NCI-H510A treated with DMSO at 0.1 percent for 48 hours (cell line): ENCODE results near the gene EVA1A.
"Not testable (repeated sequence)": the region's sequence is repeated elsewhere in the genome, so short reads cannot be mapped to it uniquely, and the experiment has no call there.

Experiments
- DNase-seq: peaks from one replicate; lab custom pipeline; 2025; lab: John Stamatoyannopoulos, UW

EVA1A gene

DNA sequence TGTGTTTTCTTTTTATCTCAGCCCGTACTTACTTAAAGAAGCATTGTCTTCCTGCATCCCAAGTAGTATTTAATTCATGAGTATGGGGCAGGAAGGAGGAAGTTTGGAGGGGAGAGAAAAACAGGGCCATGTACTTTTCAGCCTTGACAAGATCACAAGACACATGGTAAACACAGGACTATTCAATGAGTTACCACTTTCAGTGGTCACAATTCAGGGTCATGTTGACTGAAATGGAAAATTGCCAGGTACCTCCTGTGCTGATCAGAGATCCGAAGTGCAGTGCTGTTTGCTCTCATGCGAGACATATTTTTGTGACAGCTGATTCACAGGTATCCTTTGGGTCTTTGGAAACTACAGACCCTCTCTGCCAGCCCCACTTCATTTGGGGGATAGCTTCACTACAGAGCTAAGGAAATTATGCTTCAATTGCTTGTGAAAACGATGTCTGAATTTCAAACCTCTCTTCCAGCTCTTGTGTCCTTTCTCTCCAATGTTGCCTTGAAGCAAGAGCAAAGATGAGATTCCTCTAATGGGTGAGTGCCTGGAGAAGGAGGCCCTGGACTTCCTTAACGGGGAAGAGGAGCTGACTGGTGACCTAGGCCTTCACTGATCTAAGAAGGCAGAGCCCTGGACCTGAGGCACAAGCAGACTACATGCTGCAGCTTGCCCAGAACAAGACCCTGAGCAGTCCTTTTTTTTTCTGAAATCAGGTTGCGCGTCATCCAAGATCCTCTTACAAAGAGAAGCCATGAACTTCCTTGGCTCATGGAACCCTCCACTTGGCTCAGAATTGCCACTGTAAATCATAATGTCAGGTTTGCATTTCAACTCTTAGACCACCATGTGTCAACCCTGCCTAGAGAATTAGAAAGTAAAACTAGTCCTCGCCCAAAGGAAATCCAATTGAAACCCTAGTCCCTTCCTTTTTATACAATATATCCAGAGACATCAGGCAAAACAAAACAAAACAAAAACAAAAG is 44.1 kb downstream of the EVA1A start:
- peak; percentile 16 for DNase-seq

DNA sequence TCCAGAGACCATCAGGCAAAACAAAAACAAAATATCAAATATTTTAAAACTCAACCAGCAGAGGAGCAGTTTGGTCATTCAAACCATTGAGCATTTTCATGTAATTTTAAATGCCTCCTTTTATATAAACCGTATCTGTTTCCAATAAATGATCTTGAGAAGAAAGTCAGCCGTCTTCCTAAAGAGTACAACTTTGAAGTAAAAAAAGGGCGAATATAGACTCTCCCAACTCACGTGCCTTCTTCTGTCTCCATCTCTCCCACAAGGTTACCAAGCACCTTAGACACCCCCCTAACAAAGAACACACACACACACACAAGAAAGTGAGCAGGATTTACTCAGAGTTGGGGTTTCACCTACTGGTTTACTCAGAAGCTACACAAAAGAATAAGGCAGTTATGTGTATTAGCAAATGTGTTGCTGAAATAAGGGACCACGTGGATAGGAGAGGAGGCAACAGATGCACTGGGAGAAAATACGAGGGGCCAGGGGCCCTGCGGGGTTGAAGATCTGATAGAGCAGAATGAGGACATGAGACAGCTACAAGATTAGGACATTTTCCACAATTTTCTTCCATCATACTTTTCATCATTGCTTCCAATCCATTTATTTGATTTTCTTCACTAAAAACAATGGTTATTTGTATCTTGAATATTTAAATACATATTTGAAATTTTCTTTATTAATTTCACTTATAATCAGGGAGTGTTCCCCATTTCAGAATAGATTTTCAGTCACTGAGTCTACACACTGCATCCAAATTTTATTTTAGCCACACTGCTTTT is 45.0 kb downstream of the EVA1A start:
- no peak for DNase-seq

DNA sequence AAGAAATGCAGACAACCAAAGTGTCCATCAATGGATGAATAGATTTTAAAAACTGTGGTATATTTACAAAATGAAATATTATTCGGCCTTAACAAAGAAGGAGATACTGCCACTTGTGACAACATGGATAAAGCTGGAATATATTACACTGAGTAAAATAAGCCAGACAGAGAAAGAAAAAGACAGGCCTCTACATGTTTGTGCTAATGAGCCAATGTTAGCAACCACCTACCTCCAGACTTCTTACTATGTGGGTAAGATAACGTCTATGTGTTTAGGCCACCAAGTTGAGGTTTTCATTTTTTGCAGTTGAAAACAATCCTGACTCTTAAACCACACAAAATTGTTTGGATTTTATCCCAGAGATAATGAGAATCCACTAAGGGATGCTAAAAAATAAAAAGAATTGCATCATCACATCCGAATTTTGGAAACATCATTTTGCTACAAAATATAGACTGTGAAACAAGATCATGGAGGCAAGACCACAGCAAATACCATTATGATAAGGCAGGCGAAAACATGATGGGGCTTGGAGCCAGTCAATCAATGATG is 47.0 kb downstream of the EVA1A start:
- DNase-seq = no peak

DNA sequence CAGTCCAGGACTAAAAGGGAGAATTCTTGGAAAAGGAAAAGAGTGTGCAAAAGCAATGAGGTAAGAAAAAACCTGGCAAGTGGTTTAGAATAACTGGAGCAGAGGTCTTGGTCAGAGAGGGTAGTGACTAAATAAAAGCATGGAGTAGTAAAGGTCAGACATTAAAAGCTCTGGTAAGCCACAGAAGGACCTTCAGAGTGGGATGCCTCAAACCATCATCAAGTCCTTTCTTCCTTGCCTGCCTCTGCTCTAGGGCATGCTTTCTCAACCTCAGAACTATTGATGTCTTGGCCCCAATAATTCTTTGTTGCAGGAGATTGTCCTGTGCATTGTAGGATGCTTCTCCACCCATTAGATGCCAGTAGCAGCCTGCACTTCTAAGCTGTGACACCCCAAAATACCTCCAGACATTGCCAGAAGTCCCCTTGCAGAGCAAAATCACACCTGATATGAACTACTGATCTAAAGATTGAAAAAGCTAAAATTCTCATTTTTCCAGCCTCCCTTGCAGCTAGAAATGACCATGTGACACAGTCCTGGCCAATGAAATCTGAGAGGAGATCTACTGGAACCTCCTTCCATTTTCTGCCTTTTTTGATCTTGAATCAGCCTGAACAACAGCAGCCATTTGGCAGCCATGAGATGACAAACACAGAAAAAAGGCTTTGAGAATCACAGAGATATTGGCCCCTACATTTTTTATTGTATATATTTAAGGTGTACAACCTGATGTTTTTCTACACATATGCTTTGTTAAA is 48.1 kb downstream of the EVA1A start:
- DNase-seq = no peak

DNA sequence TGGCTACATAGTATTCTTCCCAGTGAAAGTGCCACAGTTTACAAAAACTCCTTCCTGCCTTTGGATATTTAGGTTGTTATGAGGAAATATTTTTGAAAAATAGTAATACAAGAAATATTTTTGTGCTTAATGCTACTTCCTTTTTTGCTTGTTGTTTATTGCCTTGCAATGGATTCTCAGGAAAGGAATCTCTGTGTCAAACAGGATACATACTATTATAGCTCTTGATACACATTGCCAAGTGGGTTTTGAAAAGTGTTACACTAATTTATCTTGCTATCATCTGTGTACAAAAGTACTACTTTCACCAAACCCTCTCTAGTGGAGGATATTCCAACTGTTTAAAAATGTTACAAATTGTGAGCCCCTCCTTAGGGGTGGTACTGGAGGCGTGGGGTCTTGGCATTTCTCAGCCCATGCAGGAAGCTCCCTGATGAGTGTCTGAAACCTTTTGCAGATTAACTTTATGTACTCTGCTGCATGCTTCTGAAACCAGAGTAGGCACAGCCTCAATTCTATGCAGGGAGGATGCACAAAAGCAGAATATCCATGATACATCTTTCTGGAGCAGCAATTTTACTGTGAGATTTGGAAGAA is 54.5 kb downstream of the EVA1A start:
- no peak for DNase-seq

DNA sequence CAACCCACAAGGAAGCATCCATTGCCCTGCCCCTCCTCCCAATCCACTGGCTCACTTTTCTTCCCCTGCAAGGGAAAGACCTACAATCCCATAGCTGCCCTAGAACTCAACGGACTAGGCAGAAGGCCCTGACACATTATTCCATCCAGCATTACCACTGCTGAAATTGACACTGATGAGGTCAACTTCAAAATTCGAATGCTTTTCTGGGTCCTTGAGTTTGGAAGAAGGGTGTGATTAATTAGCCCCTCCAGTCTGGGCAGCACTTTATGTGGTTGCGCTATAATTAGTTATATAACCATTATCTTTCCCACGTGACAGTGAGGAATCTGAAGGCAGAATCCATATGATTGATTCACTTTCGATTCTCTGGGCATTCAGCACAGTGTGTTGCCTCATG is 55.7 kb downstream of the EVA1A start:
- DNase-seq = no peak

DNA sequence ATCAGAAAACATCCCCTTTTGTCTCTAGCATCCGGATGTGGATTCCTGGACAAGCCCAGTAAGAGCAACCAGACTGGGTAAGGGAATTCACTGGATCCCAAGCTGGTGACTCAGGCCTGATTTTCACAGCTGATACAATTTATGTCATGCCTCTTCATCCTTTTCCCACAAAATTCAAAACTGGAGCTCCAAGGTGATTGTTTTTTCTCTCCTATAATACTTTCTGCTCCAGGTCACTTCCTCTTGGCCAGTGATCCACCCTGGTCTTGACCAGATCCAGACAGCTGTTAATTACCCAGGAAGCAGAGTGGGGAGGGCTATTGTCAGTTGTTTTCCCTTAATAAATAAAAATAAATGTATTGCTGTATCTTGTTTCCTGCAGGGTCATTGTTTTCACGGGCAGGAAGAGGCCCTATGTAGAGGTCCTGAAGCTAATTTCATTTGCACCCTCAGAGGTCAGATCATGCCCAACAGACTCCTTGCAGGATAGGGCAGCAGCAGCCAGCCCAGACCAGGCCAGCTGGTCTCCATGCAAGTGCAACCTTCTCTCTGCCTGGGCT is 57.6 kb downstream of the EVA1A start:
- no peak for DNase-seq

DNA sequence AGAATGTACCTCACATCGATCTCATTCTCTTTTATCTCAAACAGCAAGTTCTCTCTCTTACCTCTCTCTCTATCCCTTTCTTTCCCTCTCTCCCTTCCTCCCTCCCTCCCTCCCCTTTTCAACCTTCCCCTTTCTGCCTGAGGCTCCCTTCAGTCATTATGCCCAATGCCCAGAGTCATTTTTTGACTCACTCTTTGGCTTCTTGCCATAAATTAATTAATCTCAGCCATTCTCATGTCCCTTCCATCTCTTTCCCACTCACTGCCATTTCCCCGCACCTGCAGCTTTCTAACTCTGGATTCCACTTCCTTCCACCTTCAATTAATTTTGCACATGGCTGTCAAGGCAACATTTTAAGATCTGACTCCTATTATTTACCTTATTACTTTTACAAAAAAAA is 60.1 kb downstream of the EVA1A start:
- no peak for DNase-seq

DNA sequence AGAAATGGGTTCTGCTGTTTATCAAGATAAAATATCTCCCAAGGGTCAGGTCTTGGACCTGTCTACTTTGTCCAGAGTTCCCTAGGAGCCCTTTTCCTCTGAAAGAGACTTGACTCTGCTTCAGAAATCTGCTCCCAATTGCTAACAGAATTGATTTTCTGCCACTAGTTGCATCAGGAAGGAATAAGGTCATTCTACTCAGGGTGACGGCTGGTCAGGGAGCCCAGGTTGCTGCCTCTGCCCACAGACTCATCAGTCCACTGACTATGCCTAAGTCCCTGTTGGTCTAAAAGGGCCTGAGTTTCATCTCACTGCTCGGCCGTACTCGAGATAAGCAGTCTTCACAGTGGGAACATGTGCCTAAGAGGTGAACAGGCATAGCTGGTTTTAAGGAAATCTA is 61.2 kb downstream of the EVA1A start:
- DNase-seq = no peak

DNA sequence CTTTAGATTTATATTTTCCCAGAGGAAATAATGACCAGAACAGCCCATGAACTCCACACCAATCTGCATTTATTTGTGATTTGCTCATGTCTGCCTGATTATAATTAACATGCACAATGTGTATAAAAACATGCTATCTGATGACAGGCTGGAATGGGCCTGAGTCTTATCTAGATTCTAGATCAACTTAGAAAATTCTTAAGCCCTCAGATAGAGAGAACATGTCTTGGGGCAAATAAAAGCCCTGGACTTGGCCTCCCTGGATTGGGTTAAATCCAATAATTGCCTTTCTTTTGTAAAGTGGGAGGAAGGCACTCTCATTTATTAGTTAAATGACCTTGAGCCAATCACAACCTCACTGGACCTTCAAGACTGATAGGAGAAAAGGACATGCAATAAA is 61.8 kb downstream of the EVA1A start:
- DNase-seq = no peak

DNA sequence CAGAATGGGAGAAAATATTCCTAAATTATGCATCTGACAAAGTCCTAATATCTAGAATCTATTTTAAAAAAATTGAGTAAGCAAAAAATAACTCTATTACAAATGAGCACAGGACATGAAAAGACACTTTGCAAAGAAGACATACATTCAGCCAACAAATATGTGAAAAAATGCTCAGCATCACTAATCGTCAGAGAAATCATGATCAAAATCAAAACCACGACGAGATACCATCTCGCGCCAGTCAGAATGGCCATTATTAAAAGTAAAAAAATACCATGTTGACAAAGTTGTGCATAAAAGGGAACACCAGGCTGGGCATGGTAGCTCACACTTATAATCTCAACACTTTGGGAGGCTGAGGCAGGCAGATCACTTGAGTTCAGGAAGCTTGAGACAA is 63.5 kb downstream of the EVA1A start:
- DNase-seq = no peak

DNA sequence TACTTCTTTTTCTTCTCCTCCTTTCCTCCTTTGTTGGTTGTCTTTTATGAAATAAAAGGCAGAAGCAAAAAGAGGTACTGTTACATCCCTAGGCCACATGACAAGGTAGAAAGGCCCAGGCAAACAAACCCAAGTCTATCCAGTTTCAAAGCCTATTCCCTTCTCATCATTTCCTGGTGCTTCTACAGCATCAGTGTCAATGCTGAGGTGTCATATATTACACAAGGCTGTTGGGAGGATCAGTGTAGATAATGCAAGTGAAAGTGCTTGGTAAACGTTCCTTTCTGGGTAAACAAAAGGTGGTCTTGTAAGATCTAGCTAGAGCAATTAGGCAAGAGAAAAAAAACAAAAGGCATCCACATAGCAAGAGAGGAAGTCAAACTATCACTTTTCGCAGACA is 64.9 kb downstream of the EVA1A start:
- peak; percentile 67 for DNase-seq

DNA sequence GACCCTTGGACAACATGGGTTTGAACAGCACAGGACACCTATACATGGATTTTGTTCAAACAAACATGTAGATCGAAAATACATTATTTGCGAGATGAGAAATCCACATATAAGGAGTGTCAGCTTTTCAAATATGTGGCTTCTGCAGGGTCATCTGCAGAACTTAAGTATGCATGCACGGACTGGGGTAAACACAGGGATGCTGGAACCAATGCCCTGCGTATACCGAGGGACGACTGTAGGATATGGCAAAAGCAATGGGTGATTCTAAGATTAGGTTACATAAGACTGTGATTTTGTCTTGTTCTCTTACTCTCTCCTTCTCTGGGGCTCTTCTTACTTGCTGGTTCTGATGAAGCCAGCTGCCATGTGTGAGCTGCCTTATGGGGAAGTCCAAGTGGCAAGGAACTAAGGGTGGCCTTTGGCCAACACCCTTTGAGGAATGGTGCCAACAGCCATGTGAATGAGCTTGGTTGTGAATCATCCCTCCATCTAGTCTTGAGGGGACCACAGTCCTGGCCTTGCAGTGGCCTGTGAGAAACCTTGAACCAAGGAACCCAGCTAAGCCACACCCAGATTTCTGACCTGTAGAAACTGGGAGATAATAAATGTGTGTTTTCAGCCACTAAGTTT is 66.5 kb downstream of the EVA1A start:
- DNase-seq = no peak

DNA sequence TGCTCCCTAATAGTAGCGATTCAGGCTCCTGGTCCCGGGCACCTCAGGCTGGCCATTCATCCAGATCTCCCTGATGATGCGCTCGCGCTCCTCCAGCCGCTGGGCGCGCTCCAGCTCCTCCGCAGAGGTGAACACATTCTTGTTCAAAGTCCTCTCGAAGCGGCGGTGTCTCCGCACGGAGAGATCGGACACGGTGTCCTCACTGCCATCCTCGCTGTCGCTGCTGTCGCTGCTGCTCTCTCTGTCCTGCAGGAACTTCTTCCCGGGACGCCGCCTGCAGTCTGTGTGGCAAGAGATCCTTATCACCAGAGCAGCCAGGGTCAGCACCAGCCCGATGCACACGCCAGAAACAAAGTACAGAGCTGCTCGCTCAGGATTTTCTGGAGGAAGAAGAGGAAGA is 67.5 kb downstream of the EVA1A start:
- no peak for DNase-seq

DNA sequence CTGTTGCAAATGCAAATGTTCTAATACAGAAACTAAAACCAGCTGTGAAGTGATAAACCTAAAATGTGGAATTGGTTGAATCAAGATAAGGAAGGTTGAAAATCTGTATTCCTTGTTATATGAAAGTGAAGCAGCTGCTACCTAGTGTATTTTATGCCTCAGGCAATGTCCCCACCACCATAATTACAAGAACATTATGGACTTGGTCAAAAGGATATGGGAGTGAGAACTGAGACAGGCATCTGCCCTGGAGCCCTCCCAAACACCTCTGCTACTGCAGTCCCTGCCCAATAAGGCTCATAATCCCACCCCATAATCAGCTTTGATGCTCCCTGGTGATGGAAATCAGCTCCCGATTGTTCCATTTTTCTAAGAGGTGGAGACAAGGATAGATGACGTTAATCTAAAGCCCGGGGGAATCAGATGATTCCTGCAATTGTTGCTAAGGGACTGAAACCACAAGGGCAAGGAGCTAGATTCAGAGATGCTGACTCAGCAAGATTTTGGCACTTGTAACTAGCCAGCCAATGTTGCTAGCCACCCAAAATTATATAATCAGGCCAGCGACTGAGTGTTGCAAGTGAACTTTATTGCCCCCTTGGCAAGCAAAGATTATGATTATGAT is 69.5 kb downstream of the EVA1A start:
- DNase-seq = no peak

DNA sequence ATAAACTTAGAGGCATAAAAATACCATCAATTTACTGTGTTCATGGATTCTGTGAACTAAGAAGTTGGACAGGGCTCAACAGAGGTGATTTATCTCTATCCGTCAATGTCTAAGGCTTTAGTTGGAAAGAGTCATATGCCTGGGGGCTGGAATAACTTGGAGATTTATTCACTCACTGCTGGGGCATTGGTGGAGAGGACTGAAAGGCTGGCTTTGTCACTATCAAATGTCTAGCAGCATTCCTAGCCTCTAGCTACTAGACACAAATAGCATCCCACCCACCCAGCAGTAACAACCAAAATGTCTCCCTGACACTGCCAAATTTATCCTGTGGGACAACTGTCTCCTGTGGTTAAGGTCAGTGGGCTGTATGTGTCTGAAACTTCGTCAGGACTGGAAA is 71.0 kb downstream of the EVA1A start:
- no peak for DNase-seq

DNA sequence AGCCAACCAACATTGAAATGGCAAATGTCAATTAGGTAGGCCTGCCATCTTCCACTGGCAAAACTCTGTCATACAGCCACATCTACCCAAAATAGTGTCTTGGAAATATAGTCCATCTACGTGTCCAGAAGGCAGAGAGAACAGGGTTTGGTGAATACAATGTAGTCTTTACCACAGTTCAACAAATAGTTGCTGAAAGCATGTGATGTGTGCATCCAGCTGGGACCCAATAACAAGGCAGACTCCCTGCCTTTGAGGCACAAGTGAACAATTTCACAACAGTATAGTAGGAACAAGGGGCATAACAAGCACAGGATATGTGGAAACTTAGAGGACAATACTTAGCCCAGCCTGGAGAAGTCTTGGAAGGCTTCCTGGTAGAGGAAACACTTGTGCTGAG is 72.6 kb downstream of the EVA1A start:
- no peak for DNase-seq

DNA sequence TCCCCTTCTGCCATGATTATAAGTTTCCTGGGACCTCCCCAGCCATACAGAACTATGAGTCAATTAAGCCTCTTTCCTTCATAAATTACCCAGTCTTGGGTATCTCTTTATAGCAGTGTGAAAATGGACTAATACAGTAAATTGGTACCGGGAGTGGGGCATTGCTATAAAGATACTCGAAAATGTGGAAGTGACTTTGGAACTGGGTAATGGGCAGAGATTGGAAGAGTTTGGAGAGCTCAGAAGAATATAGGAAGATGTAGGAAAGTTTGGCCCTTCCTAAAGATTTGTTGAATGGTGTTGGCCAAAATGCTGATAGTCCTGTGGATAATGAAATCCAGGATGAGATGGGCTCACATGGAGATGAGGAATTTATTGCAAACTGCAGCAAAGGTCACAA is 74.0 kb downstream of the EVA1A start:
- DNase-seq = not testable (repeated sequence)

DNA sequence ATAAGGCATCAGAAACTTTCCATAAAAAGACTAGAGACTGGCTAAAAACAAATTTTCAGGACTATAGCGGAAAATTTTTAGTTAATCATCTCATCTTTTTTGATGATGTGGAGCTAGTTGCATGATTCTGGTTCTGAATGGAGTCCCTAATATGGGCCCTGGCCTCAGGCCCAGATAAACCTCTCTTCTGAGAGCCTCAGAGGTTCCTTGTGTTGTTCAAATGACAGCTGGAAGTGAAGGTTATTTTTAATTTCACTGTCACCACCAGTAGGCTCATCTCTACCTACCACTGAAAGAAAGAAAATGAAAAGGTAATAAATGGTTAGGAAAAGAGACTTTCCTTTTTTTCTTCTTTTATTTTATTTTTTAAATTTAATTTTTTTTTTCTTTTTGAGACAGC is 75.9 kb downstream of the EVA1A start:
- DNase-seq = no peak

DNA sequence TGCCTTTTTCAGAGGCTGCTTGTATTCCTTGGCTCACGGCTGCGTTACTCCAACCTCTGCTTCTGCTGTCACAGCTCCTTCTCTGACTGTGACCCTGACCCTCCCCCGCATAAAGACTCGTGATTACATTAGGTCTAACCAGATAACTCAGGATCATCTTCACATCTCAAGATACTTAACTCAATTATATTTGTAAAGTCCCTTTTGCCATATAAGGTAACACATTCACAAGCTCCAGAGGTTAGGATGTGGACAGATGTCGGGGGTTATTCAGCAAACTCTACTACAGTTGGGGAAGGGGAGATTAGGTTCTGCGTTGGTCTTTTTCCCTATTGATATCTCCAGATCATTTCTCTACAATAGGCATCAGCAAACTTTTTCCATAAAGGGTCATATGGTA is 76.9 kb downstream of the EVA1A start:
- DNase-seq = no peak
